ENCODE results near the gene NAA80.
"Not testable (repeated sequence)": the region's sequence is repeated elsewhere in the genome, so short reads cannot be mapped to it uniquely, and the experiment has no call there.

NAA80 gene

GRCh38 chr3:50288387-50289007, 10.7 kb downstream of the NAA80 start:
- no peak for DNase-seq

- no peak for DNase-seq
Measured at GRCh38 chr3:50287262-50287661, 11.9 kb downstream of the NAA80 start.

GRCh38 chr3:50286322-50287227, 12.6 kb downstream of the NAA80 start:
- DNase-seq = no peak

DNA sequence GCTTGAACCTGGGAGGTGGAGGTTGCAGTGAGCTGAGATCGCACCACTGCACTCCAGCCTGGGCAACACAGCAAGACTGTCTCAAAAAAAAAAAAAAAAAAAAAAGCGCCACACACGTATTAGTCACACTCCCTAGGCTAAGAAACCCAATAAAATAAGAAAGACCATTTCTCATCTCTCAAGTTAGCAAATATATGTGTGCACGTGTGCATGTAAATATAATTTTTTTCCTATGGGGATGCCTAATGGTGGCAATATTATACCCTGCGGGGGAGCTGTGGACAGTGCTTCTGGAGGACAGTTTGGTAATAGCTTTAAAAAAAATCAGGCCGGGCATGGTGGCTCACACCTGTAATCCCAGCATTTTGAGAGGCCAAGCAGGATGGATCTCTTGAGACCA, 15.1 kb downstream of the NAA80 start:
- not testable (repeated sequence) for DNase-seq

GRCh38 chr3:50279255-50280016, 19.8 kb downstream of the NAA80 start:
- DNase-seq = no peak

DNA sequence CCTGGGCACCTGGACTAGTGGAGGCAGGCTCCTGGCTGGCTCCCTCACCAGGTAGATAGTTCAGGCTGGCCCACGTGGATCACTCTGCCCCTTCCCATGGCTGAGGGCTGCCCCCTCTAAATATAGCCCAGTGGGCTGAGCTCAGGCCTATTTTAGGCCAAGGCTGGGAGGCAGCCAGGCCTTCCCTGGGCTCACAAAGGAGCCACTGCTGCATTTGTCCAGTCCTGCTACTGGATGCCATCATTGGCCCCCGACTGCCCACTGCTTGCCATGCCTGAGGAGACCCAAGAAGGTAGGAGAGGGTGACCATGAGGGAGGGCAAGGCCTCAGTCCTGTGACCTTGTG, 20.4 kb downstream of the NAA80 start, which contains the start of gene LSMEM2:
Gene LSMEM2 (plus strand): TSS at position 208 of the 345 bp plus-strand sequence. CDS start 27 bp downstream, at position 235.
- no peak for DNase-seq

- no peak for DNase-seq
Measured at GRCh38 chr3:50278123-50278879, 20.9 kb downstream of the NAA80 start.

- no peak for DNase-seq
Measured at GRCh38 chr3:50276762-50277101, 22.5 kb downstream of the NAA80 start.

DNA sequence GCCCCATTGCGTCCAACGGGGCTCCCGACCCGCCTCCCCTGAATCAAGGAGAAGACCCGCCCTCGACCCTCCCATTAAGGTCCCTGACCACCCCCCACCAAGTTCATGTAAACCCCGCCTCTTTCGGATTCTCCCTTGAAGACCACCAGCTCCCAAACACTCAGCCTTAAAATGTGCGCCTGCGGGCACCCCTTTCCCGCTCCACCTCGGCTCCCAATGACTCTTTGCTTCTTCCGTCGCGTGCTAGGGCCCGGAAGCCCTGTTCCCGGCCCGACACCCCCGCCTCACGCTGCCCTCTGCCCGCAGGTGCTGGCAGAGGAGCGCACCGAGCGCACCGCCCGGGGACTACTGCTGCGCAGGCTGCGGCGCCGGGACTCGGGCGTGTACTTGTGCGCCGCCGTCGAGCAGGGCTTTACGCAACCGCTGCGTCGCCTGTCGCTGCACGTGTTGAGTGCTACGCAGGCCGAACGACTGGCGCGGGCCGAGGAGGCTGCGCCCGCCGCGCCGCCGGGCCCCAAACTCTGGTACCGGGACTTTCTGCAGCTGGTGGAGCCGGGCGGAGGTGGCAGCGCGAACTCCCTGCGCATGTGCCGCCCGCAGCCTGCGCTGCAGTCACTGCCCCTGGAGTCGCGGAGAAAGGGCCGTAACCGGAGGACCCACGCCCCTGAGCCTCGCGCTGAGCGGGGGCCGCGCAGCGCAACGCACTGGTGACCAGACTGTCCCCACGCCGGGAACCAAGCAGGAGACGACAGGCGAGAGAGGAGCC, 23.0 kb downstream of the NAA80 start:
- DNase-seq = no peak

GRCh38 chr3:50275141-50275995, 23.8 kb downstream of the NAA80 start:
- DNase-seq = no peak

GRCh38 chr3:50274371-50275104, 24.7 kb downstream of the NAA80 start:
- no peak for DNase-seq

GRCh38 chr3:50273689-50274065, 25.5 kb downstream of the NAA80 start:
- DNase-seq = no peak

GRCh38 chr3:50272911-50273688, 26.1 kb downstream of the NAA80 start:
- DNase-seq = peak; percentile 65

DNA sequence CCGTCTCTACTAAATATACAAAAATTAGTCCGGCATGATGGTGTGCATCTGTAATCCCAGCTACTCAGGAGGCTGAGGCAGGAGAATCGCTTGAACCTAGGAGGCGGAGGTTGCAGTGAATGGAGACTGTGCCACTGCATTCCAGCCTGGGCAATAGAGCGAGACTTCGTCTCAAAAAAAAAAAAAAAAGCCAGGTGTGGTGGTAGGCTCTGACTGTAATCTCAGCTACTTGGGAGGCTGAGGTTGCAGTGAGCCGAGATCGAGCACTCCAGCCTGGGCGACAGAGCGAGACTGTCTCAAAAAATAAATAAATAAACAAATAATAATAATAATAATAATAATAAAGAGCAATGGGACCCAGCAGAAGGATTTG, 26.7 kb downstream of the NAA80 start:
- DNase-seq = not testable (repeated sequence)

- DNase-seq = no peak
Measured at GRCh38 chr3:50271314-50271936, 27.8 kb downstream of the NAA80 start.

DNA sequence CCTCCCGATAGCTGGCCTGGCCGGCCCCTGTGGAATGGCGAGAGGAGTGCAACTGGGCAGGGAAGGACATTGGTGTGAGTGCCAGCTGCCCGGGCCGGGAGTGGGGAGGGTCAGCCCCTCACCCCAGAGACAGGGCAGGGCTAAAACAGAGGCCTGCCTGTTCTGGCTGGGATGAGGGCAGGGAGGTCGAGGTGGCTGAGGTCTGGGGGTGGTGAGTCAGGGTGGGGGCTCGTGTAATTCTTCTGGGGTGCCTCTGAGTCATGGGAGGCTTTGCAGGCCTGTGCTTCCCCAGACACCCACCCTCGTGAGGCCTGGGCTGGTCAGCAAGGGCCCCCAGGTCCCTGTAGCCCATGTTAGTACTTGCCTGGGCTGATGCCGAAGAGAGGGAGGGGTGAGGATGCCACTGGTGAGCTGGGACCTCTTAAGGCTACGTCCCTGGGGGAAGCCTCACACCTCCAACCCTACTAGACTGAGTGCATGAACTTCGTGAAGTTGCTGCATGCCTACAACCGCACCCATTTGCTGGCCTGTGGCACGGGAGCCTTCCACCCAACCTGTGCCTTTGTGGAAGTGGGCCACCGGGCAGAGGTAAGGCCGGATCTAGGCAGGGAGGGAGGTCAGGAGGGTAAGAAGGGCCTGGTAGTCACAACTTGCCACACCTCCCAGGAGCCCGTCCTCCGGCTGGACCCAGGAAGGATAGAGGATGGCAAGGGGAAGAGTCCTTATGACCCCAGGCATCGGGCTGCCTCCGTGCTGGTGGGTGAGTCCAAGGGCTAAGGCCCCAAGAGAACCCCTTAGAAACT, 28.6 kb downstream of the NAA80 start:
- DNase-seq = no peak

DNA sequence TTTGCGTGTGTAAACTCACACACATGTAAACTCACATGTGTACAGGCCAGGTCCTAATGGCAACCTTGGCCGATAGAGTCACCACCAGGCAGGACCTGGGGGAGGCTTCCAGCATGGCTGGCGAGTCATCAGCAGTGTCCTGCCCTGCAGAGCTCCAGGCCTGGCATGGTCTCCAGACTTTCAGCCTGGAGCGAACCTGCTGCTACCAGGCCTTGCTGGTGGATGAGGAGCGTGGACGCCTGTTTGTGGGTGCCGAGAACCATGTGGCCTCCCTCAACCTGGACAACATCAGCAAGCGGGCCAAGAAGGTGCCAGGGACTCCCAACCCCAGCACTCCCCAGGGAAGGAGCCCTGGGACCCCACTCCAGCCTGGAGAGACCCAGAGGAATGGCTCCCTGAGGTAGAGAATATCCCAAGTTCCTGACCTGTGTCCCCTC, 29.2 kb downstream of the NAA80 start:
- DNase-seq = no peak

- DNase-seq = no peak
Measured at GRCh38 chr3:50269460-50269859, 29.7 kb downstream of the NAA80 start.
